GM06990 (cell line): ENCODE results near the gene EIF3F.

Experiments used
- DNase-seq: peaks from one replicate; pipeline ENCODE4 v3.0.0-alpha.2; 2011; ENCODE audit not compliant: insufficient read length; ENCODE audit errors: extremely low read depth
- H3K27me3 ChIP-seq: replicated peaks from 2 replicates; pipeline ENCODE4 v1.6.0; 2011; ENCODE audit warnings: low read length; ENCODE audit not compliant: control insufficient read depth, insufficient read depth
- H3K36me3 ChIP-seq: 2 replicates; pipeline ENCODE4 v1.5.1; 2011; ENCODE audit warnings: low read length; ENCODE audit not compliant: control insufficient read depth, insufficient read depth
- H3K4me3 ChIP-seq: replicated peaks from 2 replicates; pipeline ENCODE4 v1.5.1; 2011; ENCODE audit warnings: low read depth, mild to moderate bottlenecking, control low read depth, low read length
- TF ChIP-seq, protein P1 (sequence below): IDR thresholded peaks from 2 replicates; pipeline ENCODE4 v1.5.1; 2011; ENCODE audit warnings: low read length, control low read depth, mild to moderate bottlenecking, inconsistent platforms; ENCODE audit not compliant: insufficient read depth, poor library complexity, severe bottlenecking

Gene EIF3F

GRCh38 chr11:8015753-8016239, 28.7 kb downstream of the EIF3F start:
- no peak overlapping the region for H3K4me3 ChIP-seq
- H3K27me3 ChIP-seq: peaks cover 1% of the 10 kb centered on the region
- DNase-seq: no peak
- TF ChIP-seq, protein P1, sequence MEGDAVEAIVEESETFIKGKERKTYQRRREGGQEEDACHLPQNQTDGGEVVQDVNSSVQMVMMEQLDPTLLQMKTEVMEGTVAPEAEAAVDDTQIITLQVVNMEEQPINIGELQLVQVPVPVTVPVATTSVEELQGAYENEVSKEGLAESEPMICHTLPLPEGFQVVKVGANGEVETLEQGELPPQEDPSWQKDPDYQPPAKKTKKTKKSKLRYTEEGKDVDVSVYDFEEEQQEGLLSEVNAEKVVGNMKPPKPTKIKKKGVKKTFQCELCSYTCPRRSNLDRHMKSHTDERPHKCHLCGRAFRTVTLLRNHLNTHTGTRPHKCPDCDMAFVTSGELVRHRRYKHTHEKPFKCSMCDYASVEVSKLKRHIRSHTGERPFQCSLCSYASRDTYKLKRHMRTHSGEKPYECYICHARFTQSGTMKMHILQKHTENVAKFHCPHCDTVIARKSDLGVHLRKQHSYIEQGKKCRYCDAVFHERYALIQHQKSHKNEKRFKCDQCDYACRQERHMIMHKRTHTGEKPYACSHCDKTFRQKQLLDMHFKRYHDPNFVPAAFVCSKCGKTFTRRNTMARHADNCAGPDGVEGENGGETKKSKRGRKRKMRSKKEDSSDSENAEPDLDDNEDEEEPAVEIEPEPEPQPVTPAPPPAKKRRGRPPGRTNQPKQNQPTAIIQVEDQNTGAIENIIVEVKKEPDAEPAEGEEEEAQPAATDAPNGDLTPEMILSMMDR: no peak
- H3K36me3 ChIP-seq: no peaks in the 10 kb centered on the region

GRCh38 chr11:8016440-8016839, 29.3 kb downstream of the EIF3F start:
- TF ChIP-seq, protein P1: no peak
- DNase-seq: no peak
- H3K36me3 ChIP-seq: no peaks in the 10 kb centered on the region
- peaks cover 1% of the 10 kb centered on the region for H3K27me3 ChIP-seq
- no peak overlapping the region for H3K4me3 ChIP-seq

- TF ChIP-seq, protein P1: no peak
- no peak for DNase-seq
- H3K27me3 ChIP-seq: peaks cover 1% of the 10 kb centered on the region
Measured at GRCh38 chr11:8017071-8017470, 29.9 kb downstream of the EIF3F start.

DNA sequence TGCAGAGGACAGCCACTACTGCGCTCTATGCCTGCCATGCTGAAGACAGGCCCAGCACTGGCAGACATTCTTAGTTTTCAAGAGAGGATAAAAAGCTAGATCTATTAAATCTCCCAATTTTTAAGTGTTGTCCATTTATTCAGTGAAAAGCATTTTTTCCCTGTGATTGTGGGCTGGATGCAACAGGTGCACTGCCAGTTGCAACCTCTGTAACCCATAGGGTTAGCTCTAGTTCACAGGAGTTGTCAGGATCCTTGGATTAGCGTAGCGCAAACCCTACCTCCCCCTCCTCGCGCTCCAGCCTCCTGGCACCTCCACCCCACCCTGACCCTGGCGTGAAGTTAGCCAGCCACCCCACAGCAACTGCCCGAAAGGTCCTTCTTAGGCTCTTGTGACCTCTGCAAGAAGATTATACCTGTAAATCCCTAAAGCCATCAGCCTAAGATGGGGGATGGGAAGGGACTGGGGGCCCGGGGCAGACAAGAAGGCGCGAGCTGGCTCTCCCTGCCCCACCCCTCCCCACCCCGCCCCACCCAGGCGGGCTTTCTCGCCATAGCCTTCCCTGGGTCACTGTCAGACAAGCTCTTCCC, 30.9 kb downstream of the EIF3F start:
- H3K27me3 ChIP-seq: peaks cover 1% of the 10 kb centered on the region
- no peak for DNase-seq
- no peaks in the 10 kb centered on the region for H3K36me3 ChIP-seq
- TF ChIP-seq, protein P1: no peak
- no peak overlapping the region for H3K4me3 ChIP-seq

More at GRCh38 chr11:8017071-8017470, 29.9 kb downstream of the EIF3F start:
- Histone ChIP-seq H3K36me3 (no peaks in the 10 kb centered on the region), H3K4me3 (no peak overlapping the region)

GRCh38 chr11:8018484-8019313, 31.6 kb downstream of the EIF3F start:
- TF ChIP-seq, protein P1: no peak
- H3K4me3 ChIP-seq: peak overlapping the region; percentile 24; the same call in 1 of the 2 replicates
- DNase-seq: peak; percentile 24

More at GRCh38 chr11:8018484-8019313, 31.6 kb downstream of the EIF3F start:
- Histone ChIP-seq H3K36me3 (no peaks in the 10 kb centered on the region), H3K27me3 (peaks cover 1% of the 10 kb centered on the region)
